ENCODE data around the gene TNS3. TPM values are rescaled to one million over a fixed set of nuclear protein-coding genes. Genes with fewer than 3 reads are reported as not detected.
A peak's percentile ranks its signal among the peaks of the same experiment; 100 is the strongest.

The TNS3 gene
- total RNA-seq, 3 donors from 2014 or later = 2.6 to 3.4 (median 3.2) TPM

GRCh38 chr7:47525066-47525623 is 56.8 kb downstream of the TNS3 start:
- Mint-ChIP-seq H3K36me3 (ENCODE audit: insufficient read depth) (no peaks in the 10 kb centered on the region), H3K9me3 (no peaks in the 10 kb centered on the region), H3K27me3 (ENCODE audit: low read depth) (peaks cover 2% of the 10 kb centered on the region), H3K4me3 (no peak overlapping the region), H3K4me1 (ENCODE audit: low read depth) (no peaks in the 10 kb centered on the region)
- ATAC-seq = peak in 1 of 2 donors; percentile 25
- DNase-seq = no peak

- no peaks in the 10 kb centered on the region for H3K9me3 Mint-ChIP-seq
- DNase-seq (no peak), ATAC-seq (no peak)
- no peaks in the 10 kb centered on the region for H3K4me1 Mint-ChIP-seq (ENCODE audit: low read depth)
- H3K36me3 Mint-ChIP-seq (ENCODE audit: insufficient read depth) = no peaks in the 10 kb centered on the region
- no peak overlapping the region for H3K4me3 Mint-ChIP-seq
- H3K27me3 Mint-ChIP-seq (ENCODE audit: low read depth) = peaks cover 2% of the 10 kb centered on the region
These were observed 58.5 kb downstream of the TNS3 start for GRCh38 chr7:47523401-47523800.

- peaks cover 2% of the 10 kb centered on the region for H3K27me3 Mint-ChIP-seq (ENCODE audit: low read depth)
- no peaks in the 10 kb centered on the region for H3K4me1 Mint-ChIP-seq (ENCODE audit: low read depth)
- ATAC-seq (no peak), DNase-seq (no peak)
- H3K4me3 Mint-ChIP-seq = no peak overlapping the region
- H3K36me3 Mint-ChIP-seq (ENCODE audit: insufficient read depth) = no peaks in the 10 kb centered on the region
- no peaks in the 10 kb centered on the region for H3K9me3 Mint-ChIP-seq
These were observed 59.9 kb downstream of the TNS3 start for GRCh38 chr7:47521816-47522561.

- Mint-ChIP-seq H3K4me1 (ENCODE audit: low read depth) (no peaks in the 10 kb centered on the region), H3K9me3 (no peaks in the 10 kb centered on the region), H3K4me3 (no peak overlapping the region), H3K27me3 (ENCODE audit: low read depth) (peaks cover 2% of the 10 kb centered on the region), H3K36me3 (ENCODE audit: insufficient read depth) (no peaks in the 10 kb centered on the region)
- DNase-seq (no peak), ATAC-seq (no peak)
These were observed 60.7 kb downstream of the TNS3 start for GRCh38 chr7:47521011-47521795.

- no peak for ATAC-seq
- Mint-ChIP-seq H3K36me3 (ENCODE audit: insufficient read depth) (no peaks in the 10 kb centered on the region), H3K4me1 (ENCODE audit: low read depth) (no peaks in the 10 kb centered on the region), H3K4me3 (no peak overlapping the region), H3K9me3 (no peaks in the 10 kb centered on the region), H3K27me3 (ENCODE audit: low read depth) (peaks cover 2% of the 10 kb centered on the region)
- no peak for DNase-seq
These were observed 61.5 kb downstream of the TNS3 start for GRCh38 chr7:47520406-47520805.

- DNase-seq = no peak
- Mint-ChIP-seq H3K4me3 (no peak overlapping the region), H3K4me1 (ENCODE audit: low read depth) (no peaks in the 10 kb centered on the region), H3K36me3 (ENCODE audit: insufficient read depth) (no peaks in the 10 kb centered on the region), H3K9me3 (no peaks in the 10 kb centered on the region), H3K27me3 (ENCODE audit: low read depth) (peaks cover 2% of the 10 kb centered on the region)
- no peak for ATAC-seq
These were observed 63.1 kb downstream of the TNS3 start for GRCh38 chr7:47518827-47519226.

- H3K4me3 Mint-ChIP-seq = no peak overlapping the region
- DNase-seq (no peak), ATAC-seq (no peak)
- no peaks in the 10 kb centered on the region for H3K36me3 Mint-ChIP-seq (ENCODE audit: insufficient read depth)
- H3K9me3 Mint-ChIP-seq = no peaks in the 10 kb centered on the region
- H3K4me1 Mint-ChIP-seq (ENCODE audit: low read depth) = no peaks in the 10 kb centered on the region
- peaks cover 2% of the 10 kb centered on the region for H3K27me3 Mint-ChIP-seq (ENCODE audit: low read depth)
These were observed 64.0 kb downstream of the TNS3 start for GRCh38 chr7:47517821-47518480.

GRCh38 chr7:47516985-47517600 is 64.8 kb downstream of the TNS3 start:
- ATAC-seq (no peak), DNase-seq (no peak)
- H3K4me3 Mint-ChIP-seq = no peak overlapping the region
- no peaks in the 10 kb centered on the region for H3K36me3 Mint-ChIP-seq (ENCODE audit: insufficient read depth)
- no peaks in the 10 kb centered on the region for H3K9me3 Mint-ChIP-seq
- H3K4me1 Mint-ChIP-seq (ENCODE audit: low read depth) = no peaks in the 10 kb centered on the region
- H3K27me3 Mint-ChIP-seq (ENCODE audit: low read depth) = peaks cover 2% of the 10 kb centered on the region

GRCh38 chr7:47516386-47516785 is 65.5 kb downstream of the TNS3 start:
- Mint-ChIP-seq H3K4me1 (ENCODE audit: low read depth) (no peaks in the 10 kb centered on the region), H3K27me3 (ENCODE audit: low read depth) (peaks cover 2% of the 10 kb centered on the region), H3K9me3 (no peaks in the 10 kb centered on the region), H3K4me3 (no peak overlapping the region), H3K36me3 (ENCODE audit: insufficient read depth) (no peaks in the 10 kb centered on the region)
- DNase-seq (no peak), ATAC-seq (no peak)

GRCh38 chr7:47515305-47515834 is 66.5 kb downstream of the TNS3 start:
- Mint-ChIP-seq H3K4me1 (ENCODE audit: low read depth) (no peaks in the 10 kb centered on the region), H3K36me3 (ENCODE audit: insufficient read depth) (no peaks in the 10 kb centered on the region), H3K9me3 (no peaks in the 10 kb centered on the region), H3K4me3 (no peak overlapping the region), H3K27me3 (ENCODE audit: low read depth) (no peaks in the 10 kb centered on the region)
- DNase-seq (no peak), ATAC-seq (no peak)

- Mint-ChIP-seq H3K9me3 (no peaks in the 10 kb centered on the region), H3K4me1 (ENCODE audit: low read depth) (no peaks in the 10 kb centered on the region), H3K4me3 (no peak overlapping the region), H3K27me3 (ENCODE audit: low read depth) (no peaks in the 10 kb centered on the region), H3K36me3 (ENCODE audit: insufficient read depth) (no peaks in the 10 kb centered on the region)
- ATAC-seq (no peak), DNase-seq (no peak)
These were observed 67.1 kb downstream of the TNS3 start for GRCh38 chr7:47514818-47515217.

GRCh38 chr7:47514367-47514766 is 67.5 kb downstream of the TNS3 start:
- no peaks in the 10 kb centered on the region for H3K9me3 Mint-ChIP-seq
- H3K4me1 Mint-ChIP-seq (ENCODE audit: low read depth) = no peaks in the 10 kb centered on the region
- H3K27me3 Mint-ChIP-seq (ENCODE audit: low read depth) = no peaks in the 10 kb centered on the region
- H3K36me3 Mint-ChIP-seq (ENCODE audit: insufficient read depth) = no peaks in the 10 kb centered on the region
- no peak overlapping the region for H3K4me3 Mint-ChIP-seq
- ATAC-seq = no peak
- DNase-seq = no peak

GRCh38 chr7:47513741-47514241 is 68.1 kb downstream of the TNS3 start:
- no peak for DNase-seq
- no peaks in the 10 kb centered on the region for H3K4me1 Mint-ChIP-seq (ENCODE audit: low read depth)
- ATAC-seq = no peak
- H3K36me3 Mint-ChIP-seq (ENCODE audit: insufficient read depth) = no peaks in the 10 kb centered on the region
- no peak overlapping the region for H3K4me3 Mint-ChIP-seq
- no peaks in the 10 kb centered on the region for H3K9me3 Mint-ChIP-seq
- no peaks in the 10 kb centered on the region for H3K27me3 Mint-ChIP-seq (ENCODE audit: low read depth)
